B cell (primary cell): Measurements from ENCODE around the gene GPRC5D. TPM values are rescaled to one million over a fixed set of nuclear protein-coding genes. Genes with fewer than 3 reads are reported as not detected.
A peak's percentile ranks its signal among the peaks of the same experiment; 100 is the strongest.

Experiments
- ATAC-seq: fragments of 200-7000 bp; cut with Tn5 transposase; one replicate; pipeline ENCODE4 v1.10.0; 2021; ENCODE audit warnings: low read depth, mild to moderate bottlenecking, moderate number of reproducible peaks, moderate library complexity
- CTCF ChIA-PET: fragments of 350-600 bp; sonication (Branson Sonifier 250); formaldehyde crosslinking; loops from one replicate; lab custom pipeline; 2021; ENCODE audit warnings: antibody characterized with exemption, inconsistent platforms; lab: Charles Lee
- POLR2A ChIA-PET: fragments of 350-600 bp; sonication (Branson Sonifier 250); formaldehyde crosslinking; loops from one replicate; lab custom pipeline; 2021; ENCODE audit warnings: antibody characterized with exemption; lab: Charles Lee
- DNase-seq: peaks from one replicate; pipeline ENCODE4 v3.0.0; 2013
- H2AFZ ChIP-seq: 2 replicates; pipeline ENCODE4 v1.6.1; 2012; ENCODE audit warnings: mild to moderate bottlenecking, low read depth, low read length; ENCODE audit not compliant: insufficient read depth, poor library complexity, severe bottlenecking
- H3K27ac ChIP-seq, 2 donors: 1 replicate in 1 of 2; 2 replicates in 1 of 2; pipeline ENCODE4 v1.5.1; 2012 to 2013; ENCODE audit warnings: low read length in 2 of 2, mild to moderate bottlenecking in 2 of 2, moderate library complexity in 1 of 2
- H3K27me3 ChIP-seq, 4 experiments: fragments of 200-600 bp in 1 of 4; sonication (generic) in 1 of 4; replicated peaks in 1 of 4; 1 replicate in 2 of 4; 2 replicates in 2 of 4; pipeline versions ENCODE4 v1.6.1 to v1.7.0; 2013 to 2016; ENCODE audit warnings: low read length in 3 of 4, mild to moderate bottlenecking in 2 of 4, mixed read lengths in 1 of 4, moderate library complexity in 1 of 4; ENCODE audit not compliant: insufficient read depth in 4 of 4, control insufficient read depth in 3 of 4; ENCODE audit errors: control extremely low read depth in 1 of 4
- H3K36me3 ChIP-seq, 2 experiments: replicated peaks in 1 of 2; 1 replicate in 1 of 2; 2 replicates in 1 of 2; pipeline versions ENCODE4 v1.6.1 to v1.7.1; 2013; ENCODE audit warnings: low read length in 1 of 2; ENCODE audit not compliant: insufficient read depth in 2 of 2, control insufficient read depth in 1 of 2; ENCODE audit errors: control extremely low read depth in 1 of 2, extremely low read depth in 1 of 2
- H3K4me1 ChIP-seq, 2 donors: fragments of 200-600 bp in 1 of 2; sonication (generic) in 1 of 2; 1 replicate in 1 of 2; 2 replicates in 1 of 2; pipeline versions ENCODE4 v1.5.1 to v1.6.1; 2013 to 2017; ENCODE audit warnings: low read length in 2 of 2; ENCODE audit not compliant: control insufficient read depth in 2 of 2, insufficient read depth in 2 of 2
- H3K4me2 ChIP-seq: replicated peaks from 2 replicates; pipeline ENCODE3; 2012; ENCODE audit warnings: mild to moderate bottlenecking, low read depth, low read length; ENCODE audit not compliant: poor library complexity, severe bottlenecking
- H3K4me3 ChIP-seq, 5 experiments: fragments of 200-600 bp in 1 of 5; sonication (generic) in 1 of 5; 1 replicate in 3 of 5; 2 replicates in 2 of 5; pipeline versions ENCODE4 v1.5.1 to v1.7.0; 2011 to 2016; ENCODE audit warnings: low read length in 4 of 5, mild to moderate bottlenecking in 4 of 5, low read depth in 2 of 5, control low read depth in 1 of 5, moderate library complexity in 1 of 5; ENCODE audit not compliant: insufficient read depth in 1 of 5; ENCODE audit errors: control extremely low read depth in 1 of 5, extremely low read depth in 1 of 5
- H3K79me2 ChIP-seq: fragments of 200-600 bp; sonication (generic); one replicate; pipeline ENCODE4 v1.6.0; 2016; ENCODE audit warnings: low read length; ENCODE audit not compliant: control insufficient read depth, insufficient read depth
- H3K9ac ChIP-seq: fragments of 200-600 bp; sonication (generic); 2 replicates; pipeline ENCODE4 v1.6.1; 2017; ENCODE audit warnings: mild to moderate bottlenecking, low read length, moderate library complexity
- H3K9me3 ChIP-seq, 3 donors: one replicate each; pipeline versions ENCODE4 v1.6.1 to v1.7.1; 2013; ENCODE audit warnings: low read length in 2 of 3; ENCODE audit not compliant: control insufficient read depth in 2 of 3, insufficient read depth in 1 of 3; ENCODE audit errors: control extremely low read depth in 1 of 3
- H4K20me1 ChIP-seq: 2 replicates; pipeline ENCODE4 v1.6.0; 2012; ENCODE audit warnings: mild to moderate bottlenecking, low read length; ENCODE audit not compliant: insufficient read depth, control insufficient read depth, poor library complexity, severe bottlenecking
- H3K27ac Mint-ChIP-seq: one replicate; pipeline ENCODE4 v1.8.0; 2021; ENCODE audit warnings: mixed read lengths
- H3K27me3 Mint-ChIP-seq: one replicate; pipeline ENCODE4 v1.8.0; 2021; ENCODE audit warnings: mixed read lengths
- H3K4me1 Mint-ChIP-seq: one replicate; pipeline ENCODE4 v1.8.0; 2021; ENCODE audit warnings: mixed read lengths
- H3K4me3 Mint-ChIP-seq: one replicate; pipeline ENCODE4 v1.8.0; 2021; ENCODE audit warnings: mixed read lengths
- H3K9me3 Mint-ChIP-seq: one replicate; pipeline ENCODE4 v1.8.0; 2022; ENCODE audit warnings: mixed read lengths; ENCODE audit not compliant: insufficient read depth
- CTCF ChIP-seq: fragments of 200-600 bp; IDR thresholded peaks from one replicate; pipeline ENCODE4 v1.8.0; 2022; ENCODE audit warnings: antibody characterized with exemption, mild to moderate bottlenecking
- EZH2 ChIP-seq: IDR thresholded peaks from 2 replicates; pipeline ENCODE4 v1.6.1; 2012; ENCODE audit warnings: borderline replicate concordance, low read depth, mild to moderate bottlenecking, moderate library complexity, low read length; ENCODE audit not compliant: insufficient read depth, poor library complexity, severe bottlenecking
- WGBS: methylation state at CpG from one replicate; pipeline ENCODE4 v1.1.5; 2013; ENCODE audit warnings: missing lambda C conversion rate; ENCODE audit not compliant: insufficient coverage; 5-methylcytosine and 5-hydroxymethylcytosine counted together
- intact Hi-C: fragments of 100-400 bp; cut with micrococcal nuclease; formaldehyde crosslinking; loops from one replicate; pipeline ENCODE4 v1.10.0; 2022
- polyA plus RNA-seq: library from polyadenylated mRNA; depleted of rRNA; stranded (reverse); fragments of >200 nt; gene quantifications from 2 replicates; pipeline ENCODE4 v1.2.3, GENCODE V29; 2012
- total RNA-seq, 2 donors: library from RNA; stranded (reverse); fragments of 120-200 nt in 1 of 2; gene quantifications; 1 replicate in 1 of 2; 2 replicates in 1 of 2; pipeline versions ENCODE4 v1.2.3 to v1.2.4, GENCODE V29; 2013 to 2022

The GPRC5D gene
- total and polyA plus RNA-seq, 2 donors (not counting 1 experiment from before 2014, with no cell fraction given) = 0.47 to 7.7 TPM

- peak overlapping the region; percentile 63 to 92 (median 81) for H3K4me3 ChIP-seq
- Mint-ChIP-seq H3K4me1 (peaks cover 29% of the 10 kb centered on the region), H3K4me3 (peak overlapping the region; percentile 92), H3K9me3 (no peaks in the 10 kb centered on the region), H3K27me3 (no peaks in the 10 kb centered on the region), H3K27ac (peak overlapping the region; percentile 80)
- H3K4me1 ChIP-seq = peaks cover 11 to 20% of the 10 kb centered on the region in 2 donors
- H3K27ac ChIP-seq = peak overlapping the region; percentile 61 to 63
- H3K9me3 ChIP-seq = no peaks in the 10 kb centered on the region
- ChIA-PET POLR2A (interaction anchor here (0.6 kb wide), 1 partner anchor 277 kb away, joined by 4 read pairs; no protein-coding TSS in a partner anchor), CTCF (interaction anchor here (0.6 to 3.1 kb wide), 3 partner anchors 101 to 211 kb away, joined by 3 to 12 read pairs (median 4); no protein-coding TSS in a partner anchor)
- H2AFZ ChIP-seq = peak overlapping the region; percentile 97
- DNase-seq = peak; percentile 74
- H3K27me3 ChIP-seq = peaks cover 0 to 3% (median 0%) of the 10 kb centered on the region in 4 experiments
- no peaks in the 10 kb centered on the region for H4K20me1 ChIP-seq
- WGBS = 2% methylated on average over 82 of the region's 82 CpGs
- H3K79me2 ChIP-seq = no peaks in the 10 kb centered on the region
- intact Hi-C loops = loop anchor here (1.0 to 5.0 kb wide), 10 partner anchors 43 to 644 kb away; partner anchors contain the start of genes BORCS5, DDX47, EMP1 and FAM234B
- TF ChIP-seq EZH2 (no peak), CTCF (peak; percentile 56)
- H3K36me3 ChIP-seq = no peaks in the 10 kb centered on the region
- H3K9ac ChIP-seq = peak overlapping the region; percentile 80
- peak overlapping the region; percentile 98 for H3K4me2 ChIP-seq
- peak; percentile 8 for ATAC-seq
These were observed 49.2 kb upstream of the GPRC5D start for GRCh38 chr12:13000925-13001774.

GRCh38 chr12:13000616-13000924 lies 48.6 kb upstream of the GPRC5D start:
- no peaks in the 10 kb centered on the region for H3K36me3 ChIP-seq
- Mint-ChIP-seq H3K4me3 (peak overlapping the region; percentile 90), H3K4me1 (peaks cover 29% of the 10 kb centered on the region), H3K27me3 (no peaks in the 10 kb centered on the region), H3K27ac (peak overlapping the region; percentile 80), H3K9me3 (no peaks in the 10 kb centered on the region)
- no peaks in the 10 kb centered on the region for H3K79me2 ChIP-seq
- DNase-seq (no peak), ATAC-seq (no peak)
- CTCF ChIA-PET = interaction anchor here (0.6 to 3.1 kb wide), 3 partner anchors 102 to 211 kb away, joined by 3 to 12 read pairs (median 4); no protein-coding TSS in a partner anchor
- H3K4me2 ChIP-seq = peak overlapping the region; percentile 98
- H3K9me3 ChIP-seq = no peaks in the 10 kb centered on the region
- H3K9ac ChIP-seq = peak overlapping the region; percentile 80
- POLR2A ChIA-PET = no interaction called here
- intact Hi-C loops = loop anchor here (1.0 to 5.0 kb wide), 9 partner anchors 44 to 643 kb away; partner anchors contain the start of genes BORCS5, DDX47, EMP1 and FAM234B
- no peaks in the 10 kb centered on the region for H4K20me1 ChIP-seq
- H3K27ac ChIP-seq = peak overlapping the region; percentile 61 to 63
- H2AFZ ChIP-seq = peak overlapping the region; percentile 97
- H3K4me3 ChIP-seq = peak overlapping the region; percentile 63 to 92 (median 81)
- TF ChIP-seq EZH2 (no peak), CTCF (no peak)
- H3K4me1 ChIP-seq = peaks cover 11 to 20% of the 10 kb centered on the region in 2 donors
- WGBS = 2% methylated on average over 11 of the region's 16 CpGs
- H3K27me3 ChIP-seq = peaks cover 0 to 3% (median 0%) of the 10 kb centered on the region in 4 experiments
